Fibroblast of the aortic adventitia (primary cell): ENCODE data around the gene UPF3B. TPM values are rescaled to one million over a fixed set of nuclear protein-coding genes. Genes with fewer than 3 reads are reported as not detected.

ENCODE experiments used
- DNase-seq: peaks from one replicate; pipeline ENCODE4 v3.0.0-alpha.2; 2010; ENCODE audit warnings: low read depth
- H3K4me3 ChIP-seq: 2 replicates; pipeline ENCODE4 v1.5.1; 2011; ENCODE audit warnings: low read depth, mild to moderate bottlenecking, control low read depth, low read length, moderate library complexity
- CTCF ChIP-seq: IDR thresholded peaks from 2 replicates; pipeline ENCODE4 v1.5.1; 2011; ENCODE audit warnings: mild to moderate bottlenecking, low read length, control low read depth, inconsistent platforms; ENCODE audit not compliant: insufficient read depth
- small RNA-seq: library from RNA; depleted of rRNA; stranded (forward); fragments of <200 nt; gene quantifications from one replicate; pipeline ENCODE3, GENCODE V24; 2012
- total RNA-seq: library from RNA; depleted of rRNA; stranded (reverse); fragments of >200 nt; gene quantifications from 2 replicates; pipeline ENCODE4 v1.2.3, GENCODE V29; 2012; ENCODE audit warnings: low replicate concordance

UPF3B gene
- total RNA-seq, 1 donor, result 2.1 TPM

GRCh38 chrX:119784747-119785446, 67.9 kb downstream of the UPF3B start:
- peak; percentile 22 for DNase-seq
- H3K4me3 ChIP-seq, result no peak overlapping the region
- peak; percentile 65 for TF ChIP-seq CTCF

Small RNAs within 50 kb of the gene (small RNA-seq; reads per million reads assigned to genes)
- gene SNORA69, result 0.19 reads per million

Other genes with a start within 250 kb of the UPF3B start
- gene NKRF, start 246.5 kb downstream of the UPF3B start, total RNA-seq, result 5.2 and 6.2 TPM in 2 replicates
- 7.0 and 7.4 TPM in 2 replicates for gene SEPTIN6, start 159.8 kb downstream of the UPF3B start, total RNA-seq
- gene SOWAHD, start 94.4 kb downstream of the UPF3B start, total RNA-seq, result not detected in 2 replicates
- 485 and 2,998 TPM in 2 replicates for gene RPL39, start 61.3 kb downstream of the UPF3B start, total RNA-seq
- gene RNF113A, start 18.8 kb upstream of the UPF3B start, total RNA-seq, result 10.0 and 11.7 TPM in 2 replicates
- 63.3 and 111 TPM in 2 replicates for gene NDUFA1, start 18.9 kb upstream of the UPF3B start, total RNA-seq
- not detected in 2 replicates for gene AKAP14, start 42.9 kb upstream of the UPF3B start, total RNA-seq
- 5.5 and 6.0 TPM in 2 replicates for gene NKAP, start 90.8 kb upstream of the UPF3B start, total RNA-seq
- gene RHOXF2B, start 224.7 kb upstream of the UPF3B start, total RNA-seq, result not detected in 2 replicates